ENCODE measurements around the gene COX19.

COX19 gene, protein sequence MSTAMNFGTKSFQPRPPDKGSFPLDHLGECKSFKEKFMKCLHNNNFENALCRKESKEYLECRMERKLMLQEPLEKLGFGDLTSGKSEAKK

DNA sequence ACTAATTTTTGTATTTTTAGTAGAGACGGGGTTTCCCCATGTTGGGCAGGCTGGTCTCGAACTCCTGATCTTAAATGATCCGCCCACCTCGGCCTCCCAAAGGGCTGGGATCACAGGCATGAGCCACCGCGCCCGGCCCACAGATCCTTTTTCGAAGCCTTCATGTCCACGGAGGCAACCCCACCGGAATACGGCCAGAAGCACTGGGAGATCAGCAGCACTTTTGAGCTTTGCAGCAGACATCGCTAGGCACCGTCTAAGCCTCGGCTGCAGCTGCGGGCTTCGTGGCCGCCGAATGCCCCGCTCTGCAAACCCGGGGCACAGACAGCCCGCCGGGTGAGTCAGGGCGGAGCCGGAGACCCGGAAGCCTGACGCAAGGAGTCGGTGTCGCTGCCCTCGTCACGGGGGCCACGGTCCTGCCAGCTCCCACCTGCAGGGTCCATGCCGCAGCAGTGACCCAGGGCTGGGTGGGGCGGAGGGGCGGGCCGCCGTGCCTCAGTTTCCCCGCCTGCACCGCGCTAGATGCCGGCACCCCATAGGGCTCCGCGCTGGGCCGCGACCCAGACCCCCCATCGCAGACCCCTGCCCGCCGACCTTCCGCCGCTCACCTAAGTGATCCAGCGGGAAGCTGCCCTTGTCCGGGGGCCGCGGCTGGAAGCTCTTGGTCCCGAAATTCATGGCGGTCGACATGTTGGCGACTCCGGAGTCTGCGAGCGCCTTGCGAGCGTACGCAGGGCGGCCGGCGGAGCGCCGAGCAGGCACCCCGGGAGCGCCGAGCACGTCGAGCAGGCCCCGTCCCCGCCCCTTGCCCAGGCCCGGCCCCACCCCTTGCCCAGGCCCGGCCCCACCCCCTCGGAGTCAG lies at the start of gene COX19:
Gene COX19 (minus strand): TSS at position 730 of the 862 bp plus-strand sequence. CDS start 40 bp downstream, at position 690.
- DNase-seq, result peak; percentile 91

DNA sequence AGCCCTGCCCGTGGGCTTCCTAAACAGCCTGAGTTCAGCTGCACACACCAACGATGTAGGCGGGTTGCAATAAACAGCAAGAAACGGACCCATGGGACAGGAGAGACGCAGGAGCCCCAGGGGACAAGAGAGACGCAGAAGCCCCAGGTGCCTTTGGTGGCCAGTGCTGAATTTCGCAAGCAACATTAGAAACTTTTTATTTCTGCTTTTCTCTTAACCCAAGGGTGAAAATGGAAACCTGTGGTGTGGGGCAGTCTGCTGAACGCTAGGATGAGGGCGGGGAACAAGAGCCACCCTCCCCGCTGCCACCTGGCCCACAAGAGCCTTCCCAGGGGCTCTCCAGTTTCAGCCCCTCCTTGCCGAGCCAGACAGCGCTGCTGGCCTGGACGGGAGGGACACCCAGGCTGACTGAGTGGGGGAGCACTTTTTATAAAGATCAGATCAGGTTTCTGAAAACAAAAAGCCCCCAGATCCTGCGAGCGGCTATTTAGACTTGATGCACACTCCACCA lies 49.0 kb upstream of the COX19 start:
- no peak for DNase-seq

DNA sequence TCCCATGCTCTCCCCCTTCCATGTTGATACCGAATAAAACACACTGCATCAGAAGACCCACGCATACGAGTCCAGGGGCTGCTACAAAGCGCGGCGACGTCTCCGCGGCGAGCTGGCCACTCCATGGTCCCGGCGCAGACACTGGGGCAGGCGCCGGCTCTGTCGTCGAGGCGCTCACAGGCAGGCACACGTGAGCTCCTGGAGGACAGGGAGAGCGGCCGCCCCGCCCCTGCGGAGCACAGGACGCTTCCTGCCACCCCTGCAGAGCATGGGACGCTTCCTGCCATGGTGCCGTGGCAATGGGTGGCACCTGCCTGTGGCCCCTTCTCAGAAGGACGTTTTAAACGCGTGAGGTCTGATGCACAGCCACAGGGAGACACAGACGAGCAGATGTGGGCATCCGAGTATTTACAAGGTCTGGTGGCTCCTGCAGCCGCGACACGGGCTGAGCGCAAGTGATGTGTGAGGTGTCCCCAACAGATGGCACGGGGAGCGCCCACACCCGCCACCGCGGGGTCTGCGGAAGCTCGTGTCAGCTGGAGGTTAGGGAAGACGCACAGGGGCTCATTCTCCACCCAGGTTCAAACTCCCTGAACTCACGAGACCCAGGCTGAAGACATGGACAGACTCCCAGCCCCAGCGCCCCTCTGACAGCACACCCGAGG lies 47.6 kb upstream of the COX19 start:
- DNase-seq, result no peak

DNA sequence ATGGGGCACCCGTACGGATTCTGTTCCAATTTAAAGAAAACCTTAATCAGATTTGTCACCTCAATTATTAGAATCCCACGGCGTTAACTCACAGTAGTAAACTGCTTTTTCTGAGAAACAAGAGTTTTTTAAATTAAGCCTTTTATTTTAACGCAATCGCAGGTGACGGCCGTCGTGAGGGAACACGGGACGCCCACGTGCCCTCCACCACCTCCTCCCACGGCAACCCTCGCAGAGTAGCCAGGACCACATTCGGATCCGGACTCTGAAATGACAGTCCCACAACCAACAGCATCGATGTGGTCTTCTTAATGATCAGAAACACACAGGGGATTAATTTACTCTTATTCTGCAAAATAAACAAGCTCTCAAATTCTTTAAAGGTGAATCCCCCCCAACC lies 47.0 kb upstream of the COX19 start:
- DNase-seq, result no peak

DNA sequence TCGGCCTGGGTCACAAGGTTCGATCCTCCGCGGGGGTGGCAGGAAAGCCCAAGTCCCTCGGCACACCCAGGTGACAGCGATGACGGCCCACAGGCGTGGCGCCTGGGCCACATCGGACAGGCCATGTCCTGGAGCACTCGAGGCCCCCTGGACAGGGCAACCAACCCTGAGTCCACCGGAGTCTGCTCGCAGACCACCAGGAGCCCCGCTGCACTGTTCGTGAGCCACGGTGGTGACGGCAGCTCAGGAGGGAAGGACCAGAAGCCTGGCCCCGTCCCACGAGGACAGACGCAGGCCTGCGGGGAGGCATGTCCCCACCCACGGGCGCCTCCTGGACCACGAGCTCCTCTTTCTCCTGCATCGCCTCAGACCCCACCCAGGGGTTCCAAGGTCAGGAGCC lies 46.6 kb upstream of the COX19 start:
- no peak for DNase-seq

DNA sequence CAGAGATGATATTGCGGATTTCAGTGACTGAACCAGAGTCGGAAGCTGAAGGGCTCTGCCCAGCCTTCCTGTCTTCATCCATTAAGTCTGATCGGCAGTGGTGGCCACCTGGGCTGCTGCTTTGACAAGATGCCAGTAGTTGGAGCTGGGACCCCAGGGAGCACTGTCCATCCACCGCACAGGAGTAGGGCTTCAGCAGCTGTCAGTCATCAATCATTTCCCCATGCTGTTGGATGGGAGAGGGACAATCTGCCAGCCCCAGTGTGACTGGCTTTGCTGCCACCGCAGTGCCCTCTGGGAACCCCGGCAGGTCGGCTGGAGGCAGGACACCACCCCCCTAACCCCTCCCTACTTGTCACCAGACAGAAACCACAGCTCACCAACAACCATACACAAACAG lies 46.0 kb upstream of the COX19 start:
- DNase-seq, result no peak

DNA sequence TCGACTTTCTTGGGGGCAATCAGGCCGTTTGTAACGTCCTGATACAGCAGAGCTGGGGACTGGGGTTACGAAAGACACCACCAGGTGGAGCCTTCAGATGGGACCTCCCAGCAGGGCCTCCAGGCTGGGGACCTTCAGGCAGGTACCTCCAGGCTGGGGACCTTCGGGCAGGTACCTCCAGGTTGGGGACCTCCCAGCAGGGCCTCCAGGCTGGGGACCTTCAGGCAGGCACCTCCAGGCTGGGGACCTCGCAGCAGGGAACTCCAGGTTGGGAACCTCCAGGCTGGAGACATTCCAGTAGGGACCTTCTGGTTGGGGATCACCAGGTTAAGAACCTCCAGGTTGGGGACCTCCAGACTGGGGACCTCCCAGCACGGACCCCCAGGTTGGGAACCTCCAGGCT lies 45.5 kb upstream of the COX19 start:
- peak; percentile 27 for DNase-seq

DNA sequence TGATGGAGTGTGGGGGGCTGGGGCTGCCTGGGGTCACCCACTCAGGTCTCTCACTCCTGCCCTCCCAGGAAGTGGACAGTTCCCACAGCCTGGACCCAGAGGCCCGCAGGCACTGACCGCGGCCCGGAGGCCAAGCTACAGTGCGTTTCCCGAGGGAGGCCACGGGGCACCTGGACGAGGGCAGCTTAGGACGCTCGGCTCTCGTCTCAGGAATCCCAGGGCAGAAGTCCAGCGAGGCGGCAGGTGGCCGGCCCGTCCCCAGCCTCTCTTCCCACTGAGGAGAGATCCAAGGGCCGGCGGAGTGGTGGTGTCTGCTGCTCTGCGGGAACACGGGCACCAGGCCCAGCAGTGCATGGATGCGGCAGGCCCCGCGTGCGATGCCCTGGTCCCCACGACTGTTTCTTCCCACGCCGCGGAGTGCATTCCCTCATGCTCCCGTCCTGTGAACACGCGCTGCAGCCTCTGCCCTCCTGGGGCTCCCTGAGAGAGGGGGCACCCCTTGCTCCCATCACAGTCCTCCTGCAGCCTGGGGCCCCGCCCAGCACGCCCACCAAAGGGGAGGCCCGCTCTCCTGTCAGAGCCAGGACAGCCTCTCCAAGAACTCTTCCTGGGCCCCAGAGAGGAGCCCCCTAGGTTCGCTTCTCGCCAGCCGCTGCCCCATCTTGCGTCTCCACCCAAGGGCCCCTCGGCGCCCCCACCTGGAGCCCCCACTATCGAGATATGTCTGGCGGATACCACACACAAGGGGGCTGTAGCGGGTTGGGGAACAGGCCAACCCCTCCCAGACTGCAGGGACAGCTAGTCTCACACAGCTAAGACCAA lies 44.7 kb upstream of the COX19 start:
- DNase-seq, result no peak

DNA sequence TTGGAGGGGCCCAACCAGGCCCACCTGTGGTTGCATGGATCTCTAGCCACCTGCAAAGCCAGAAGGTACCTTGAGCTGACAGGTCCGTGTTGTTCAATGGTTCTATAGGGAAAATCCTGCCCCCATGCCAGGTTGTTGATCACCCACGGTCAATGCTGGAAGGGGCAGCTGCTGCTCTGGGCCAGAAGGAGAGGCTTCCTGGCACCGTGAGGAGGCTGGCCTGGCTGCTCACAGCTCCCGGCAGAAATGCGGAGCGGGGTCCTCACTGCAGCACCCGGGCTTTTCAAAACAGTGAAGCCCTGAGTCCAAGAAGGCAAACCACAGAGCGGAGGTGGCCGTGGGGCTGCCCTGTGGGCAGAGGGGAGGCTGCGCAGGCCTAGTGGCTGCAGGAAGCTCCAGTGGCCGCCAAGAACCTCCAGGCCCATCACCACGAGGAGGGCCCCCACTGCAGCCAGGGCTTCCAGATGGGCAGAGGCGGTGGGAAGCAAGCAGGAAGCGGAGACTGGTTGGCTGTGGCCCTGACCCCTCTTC lies 44.0 kb upstream of the COX19 start:
- DNase-seq, result no peak

DNA sequence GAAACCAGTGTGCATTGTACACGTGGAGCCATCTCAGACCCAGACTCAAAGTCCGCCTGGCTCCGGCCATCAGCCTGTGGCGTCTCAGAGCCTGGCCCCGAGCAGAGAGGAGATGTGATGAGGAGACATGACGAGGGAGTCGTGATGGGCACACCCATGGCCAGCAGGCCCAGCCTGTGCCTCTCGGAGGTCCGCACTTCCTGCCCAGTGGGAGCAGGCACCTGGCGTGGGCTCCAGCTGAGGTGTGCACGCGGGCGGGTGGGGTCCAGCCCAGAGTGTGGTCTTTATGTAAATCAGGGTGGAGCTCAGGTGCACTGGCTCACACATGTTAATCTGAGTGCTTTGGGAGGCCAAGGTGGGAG lies 43.0 kb upstream of the COX19 start:
- DNase-seq, result no peak

DNA sequence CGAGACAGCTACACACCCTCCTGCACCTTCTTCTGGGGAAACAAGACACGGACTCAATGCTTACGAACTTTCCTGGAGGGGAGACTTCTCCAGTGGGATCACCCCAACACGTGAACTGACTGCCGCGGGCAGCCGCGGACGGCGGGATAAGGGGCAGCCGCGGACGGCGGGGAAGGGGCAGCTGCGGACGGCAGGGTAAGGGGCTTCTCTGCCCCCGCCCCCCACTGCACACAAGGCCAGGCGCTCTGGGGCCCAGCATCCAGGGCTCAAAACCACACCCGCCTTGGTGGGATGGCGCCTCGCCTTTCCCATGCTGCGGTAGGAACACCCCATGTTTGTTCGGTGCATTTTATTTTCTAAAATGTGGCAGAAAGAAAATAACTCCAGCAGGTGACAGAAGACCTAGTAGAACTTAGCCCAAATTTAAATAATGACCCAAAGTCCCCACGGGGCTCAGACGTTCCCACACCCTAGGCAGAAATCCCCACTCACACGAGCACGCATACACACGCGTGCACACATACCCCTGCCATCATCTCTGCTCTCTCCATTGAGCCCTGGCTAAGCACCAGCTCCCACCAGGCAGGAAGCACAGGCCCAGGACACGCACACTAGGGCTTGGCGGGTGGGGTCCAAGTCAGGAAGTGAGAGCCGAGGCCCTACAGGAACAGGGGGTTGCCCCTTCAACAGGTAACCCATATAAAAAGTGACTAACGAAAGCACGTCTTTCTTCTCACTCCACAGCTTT lies 42.4 kb upstream of the COX19 start:
- no peak for DNase-seq

DNA sequence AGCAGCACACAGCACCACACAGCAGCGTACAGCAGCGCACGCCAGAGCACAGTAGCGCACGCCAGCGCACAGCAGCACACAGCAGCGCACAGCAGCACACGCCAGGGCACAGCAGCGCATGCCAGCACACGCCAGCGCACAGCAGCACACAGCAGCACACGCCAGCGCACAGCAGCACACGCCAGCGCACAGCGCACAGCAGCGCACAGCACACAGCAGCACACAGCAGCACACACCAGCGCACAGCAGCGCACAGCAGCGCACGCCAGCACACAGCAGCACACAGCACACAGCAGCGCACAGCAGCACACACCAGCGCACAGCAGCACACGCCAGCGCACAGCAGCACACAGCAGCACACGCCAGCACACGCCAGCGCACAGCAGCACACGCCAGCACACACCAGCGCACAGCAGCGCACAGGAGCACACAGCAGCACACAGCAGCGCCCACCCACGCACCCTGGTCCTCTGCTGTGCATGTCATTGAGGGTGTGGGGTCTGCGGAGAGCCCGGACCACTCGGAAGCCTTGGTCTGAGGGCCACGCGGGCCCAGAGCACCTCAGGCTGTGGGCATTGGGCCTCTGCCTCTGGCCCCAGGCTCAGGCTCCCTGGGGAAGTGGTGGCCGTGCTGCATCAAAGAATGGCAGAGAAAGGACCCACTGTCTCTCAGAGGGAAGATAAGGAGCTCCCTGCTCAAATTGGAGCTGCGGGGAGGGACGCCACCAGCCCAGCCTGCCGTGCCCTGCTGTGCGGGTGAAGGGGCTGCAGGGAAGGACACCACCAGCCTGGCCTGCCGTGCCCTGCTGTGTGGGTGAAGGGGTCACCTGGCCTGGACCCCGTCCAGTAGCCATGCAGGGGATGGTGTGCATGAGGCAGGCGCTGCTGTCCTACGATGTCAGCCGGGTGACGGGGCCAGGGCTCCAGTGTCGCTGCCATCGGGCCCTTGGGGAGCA lies 41.5 kb upstream of the COX19 start:
- DNase-seq, result no peak

DNA sequence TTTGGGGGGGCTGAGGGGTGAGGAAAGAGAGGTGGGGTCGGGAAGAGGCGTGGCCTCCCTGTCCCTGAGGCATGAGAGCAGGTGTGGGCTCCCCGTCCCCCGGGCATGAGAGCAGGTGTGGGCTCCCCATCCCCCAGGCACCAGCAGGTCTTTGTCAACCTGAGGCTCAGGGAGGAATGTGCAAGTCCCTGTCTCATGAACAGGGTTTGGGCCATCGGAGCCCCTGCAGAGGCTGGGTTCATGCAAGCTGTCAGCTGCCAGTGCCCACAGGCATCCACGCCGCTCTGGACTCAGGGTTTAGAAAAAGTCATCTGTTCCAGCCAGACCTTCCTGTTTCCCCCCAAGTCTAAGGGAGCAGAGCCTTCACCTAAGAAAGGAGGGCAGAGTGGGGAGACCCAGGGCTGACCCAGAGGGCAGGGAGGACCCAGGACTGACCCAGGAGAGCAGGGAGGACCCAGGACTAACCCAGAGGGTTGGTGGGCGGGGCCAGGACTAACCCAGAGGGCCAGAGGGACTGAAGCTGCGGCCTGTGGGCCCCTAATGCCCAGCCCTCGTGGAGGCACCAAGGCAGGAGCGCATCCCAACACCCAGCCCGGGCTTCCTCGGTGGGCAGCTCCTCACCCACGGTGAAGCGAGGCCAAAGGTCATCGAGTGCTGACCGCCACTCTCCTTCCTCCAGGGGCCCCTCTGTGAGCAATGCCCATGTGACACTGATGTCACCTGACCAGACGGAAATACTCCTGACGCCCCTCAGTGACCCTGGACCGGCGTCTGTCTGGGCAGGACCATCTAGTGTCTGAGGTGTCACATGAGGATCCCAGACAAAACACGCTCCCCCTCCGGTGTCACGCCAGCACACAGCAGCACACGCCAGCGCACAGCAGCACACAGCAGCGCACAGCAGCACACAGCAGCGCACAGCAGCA lies 40.1 kb upstream of the COX19 start:
- DNase-seq, result no peak

DNA sequence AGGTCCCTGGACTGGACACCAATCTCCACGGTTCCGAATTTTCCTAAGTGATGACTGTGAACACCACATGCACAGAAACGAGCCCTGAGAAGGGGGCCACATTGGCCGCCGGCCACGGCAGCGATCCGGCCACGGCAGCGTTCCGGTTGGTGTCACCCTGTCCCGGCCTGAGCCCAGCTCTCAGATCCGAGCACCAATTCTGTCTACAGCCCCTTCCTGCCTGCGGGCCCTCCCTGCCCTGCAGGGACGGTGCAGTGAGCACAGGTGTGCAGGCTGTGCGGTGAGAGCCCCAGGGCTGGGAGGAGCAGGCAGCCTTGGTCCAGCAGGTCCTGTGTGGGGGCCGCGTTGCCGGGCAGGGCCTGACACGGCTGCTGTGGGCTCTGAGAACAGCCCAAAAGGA lies 39.3 kb upstream of the COX19 start:
- no peak for DNase-seq

DNA sequence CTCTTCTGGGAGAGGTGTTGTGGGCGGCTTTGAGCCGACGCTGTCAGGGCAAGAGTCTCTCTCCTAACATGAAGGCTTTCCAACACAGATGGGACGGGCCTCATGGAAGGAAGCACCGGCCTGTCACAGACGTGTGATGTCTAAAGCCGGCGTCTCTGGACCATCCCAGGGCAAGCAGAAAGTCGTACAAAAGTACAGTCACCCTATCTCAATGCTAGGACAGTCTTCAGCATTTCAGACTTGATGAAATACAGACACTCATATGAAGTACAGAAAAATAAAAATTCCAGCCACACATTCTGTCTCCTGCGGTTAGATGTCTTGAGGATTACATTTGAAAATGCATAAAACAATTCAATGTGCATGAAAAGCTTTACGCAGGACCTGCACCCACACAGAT lies 38.2 kb upstream of the COX19 start:
- no peak for DNase-seq

DNA sequence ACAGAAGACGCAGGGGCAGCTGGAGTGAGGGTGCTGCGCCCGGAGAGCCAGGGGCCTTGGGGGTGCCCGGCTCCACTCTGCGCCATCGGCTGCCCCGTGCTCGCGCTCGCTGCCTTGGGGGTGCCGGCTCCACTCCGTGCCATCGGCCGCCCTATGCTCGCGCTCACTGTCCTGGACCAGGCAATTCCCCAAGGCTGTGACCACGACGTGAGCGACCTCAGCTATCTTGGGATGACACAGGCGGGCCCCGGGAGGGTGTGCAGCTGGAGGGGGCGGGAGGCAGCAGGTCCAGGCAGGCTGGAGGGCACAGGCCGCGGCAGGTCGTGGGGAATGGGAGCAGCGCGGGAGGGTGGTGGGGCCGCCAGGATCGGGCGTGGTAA lies 37.4 kb upstream of the COX19 start:
- no peak for DNase-seq

DNA sequence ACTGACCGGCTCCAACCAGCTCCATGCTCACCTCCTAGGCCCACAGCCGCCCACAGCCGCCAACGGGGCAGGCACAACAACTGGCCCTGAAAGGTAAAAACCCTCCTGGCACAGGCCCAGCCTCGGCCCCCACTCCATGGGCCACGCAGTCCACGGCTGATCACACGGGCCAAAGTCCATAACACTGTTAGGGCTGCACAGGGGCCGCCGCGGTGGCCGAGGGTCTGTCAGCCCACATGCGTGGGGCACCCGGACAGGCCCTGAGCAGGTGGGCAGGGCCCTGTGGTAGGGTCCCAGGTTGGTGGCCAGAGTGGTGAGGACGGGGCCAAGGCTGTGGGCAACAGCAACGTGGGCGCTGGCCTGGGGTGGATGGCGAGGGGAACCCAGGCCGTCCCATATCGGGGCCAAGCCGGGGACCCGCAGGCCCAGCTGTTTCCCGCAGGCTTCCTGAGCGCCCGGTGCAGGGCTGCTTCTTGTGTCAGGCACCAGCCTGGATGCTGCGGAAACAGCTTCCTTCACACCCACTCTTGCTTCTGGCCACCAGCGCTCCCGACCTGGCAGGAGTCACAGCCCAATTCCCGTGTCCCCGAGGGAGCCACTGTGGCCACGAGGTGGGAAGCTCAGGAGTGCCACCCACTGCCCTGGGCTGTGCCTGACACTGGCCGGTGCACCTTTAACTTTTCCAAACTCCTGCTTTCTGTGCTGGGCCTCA lies 36.8 kb upstream of the COX19 start:
- DNase-seq, result no peak

DNA sequence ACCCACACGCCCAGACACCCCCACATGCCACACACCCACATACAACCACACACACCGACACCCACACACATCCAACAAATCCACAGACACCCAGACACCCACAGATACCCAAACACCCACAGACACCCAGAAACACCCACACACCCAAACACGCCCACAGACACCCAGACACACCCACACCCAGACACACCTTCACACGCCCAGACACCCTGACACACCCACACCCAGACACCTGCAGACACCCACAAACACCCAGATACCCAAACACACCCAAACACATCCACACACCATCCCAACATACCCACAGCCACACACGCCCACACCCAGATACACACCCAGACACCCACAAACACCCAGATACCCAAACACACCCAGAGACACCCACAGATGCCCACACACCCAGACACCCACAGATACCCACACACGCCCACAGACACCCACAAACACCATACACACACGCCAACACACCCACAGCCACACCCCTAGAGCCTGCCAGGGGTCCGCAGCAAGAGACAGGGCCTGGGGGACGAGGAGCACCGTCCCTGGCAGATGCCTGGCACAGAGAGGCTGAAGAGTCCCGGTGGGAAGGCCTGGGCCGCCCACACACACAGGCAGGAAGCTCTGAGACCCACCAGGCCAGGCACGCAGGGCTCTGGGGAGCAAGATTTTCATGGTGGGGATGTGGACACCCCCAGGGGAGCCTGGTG lies 36.1 kb upstream of the COX19 start:
- peak; percentile 62 for DNase-seq

DNA sequence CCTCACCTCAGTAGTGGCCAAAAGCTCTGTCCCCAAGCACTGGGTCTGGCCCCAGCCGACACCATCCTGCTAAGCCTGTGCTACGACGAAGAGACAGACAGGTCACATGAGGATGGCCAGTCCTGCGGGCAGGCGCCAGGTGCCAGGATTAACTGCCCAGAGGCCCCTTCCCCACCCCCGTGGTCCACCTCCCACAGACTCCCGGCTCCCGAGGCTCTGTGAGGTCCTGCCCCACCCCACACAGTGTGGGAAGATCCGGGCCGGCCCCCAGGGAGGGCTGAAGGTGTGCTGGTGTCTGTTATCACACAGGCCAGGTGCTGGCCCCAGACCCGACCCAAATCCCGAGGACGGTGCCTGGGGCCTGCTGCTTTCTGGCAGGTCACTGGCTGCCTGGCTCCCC lies 34.9 kb upstream of the COX19 start:
- no peak for DNase-seq
